HEK293 (cell line): Measurements from ENCODE around the gene ATP6V0A1.

Experiments used
- CTCF ChIA-PET: fragments of 350-600 bp; formaldehyde crosslinking; extraction: SDS; loops from one replicate; lab custom pipeline; 2021; ENCODE audit warnings: antibody characterized with exemption; lab: Yijun Ruan, JAX
- POLR2A ChIA-PET: fragments of 300-600 bp; formaldehyde crosslinking; extraction: SDS; loops from one replicate; lab custom pipeline; 2020; ENCODE audit warnings: antibody characterized with exemption, inconsistent platforms; lab: Yijun Ruan, JAX
- H3K27ac ChIP-seq: fragments of 200-500 bp; sonication (Bioruptor generic); 2 replicates; pipeline ENCODE4 v1.5.1; 2014; ENCODE audit warnings: low read depth, low read length, control low read depth, inconsistent platforms; ENCODE audit errors: extremely low read depth
- H3K36me3 ChIP-seq, 2 experiments: fragments of 200-500 bp in 1 of 2; sonication (Bioruptor generic) in 1 of 2; 1 replicate in 1 of 2; 2 replicates in 1 of 2; pipeline ENCODE4 v1.5.1; 2014 to 2017; ENCODE audit warnings: inconsistent platforms in 2 of 2, low read length in 2 of 2; ENCODE audit not compliant: control insufficient read depth in 2 of 2, insufficient read depth in 1 of 2
- H3K4me1 ChIP-seq: fragments of 200-500 bp; sonication (Bioruptor generic); 2 replicates; pipeline ENCODE4 v1.5.1; 2014; ENCODE audit warnings: mild to moderate bottlenecking, low read length, inconsistent platforms; ENCODE audit not compliant: control insufficient read depth, insufficient read depth
- H3K4me3 ChIP-seq: 2 replicates; pipeline ENCODE4 v1.5.1; 2011; ENCODE audit warnings: low read depth, mild to moderate bottlenecking, control low read depth, low read length, moderate library complexity
- H3K9me3 ChIP-seq: fragments of 200-500 bp; sonication (Bioruptor generic); 2 replicates; pipeline ENCODE4 v1.5.1; 2014; ENCODE audit warnings: low read depth, low read length, inconsistent platforms; ENCODE audit not compliant: control insufficient read depth, insufficient read depth
- KLF1 ChIP-seq: fragments of 450-650 bp; formaldehyde crosslinking; IDR thresholded peaks from 2 replicates; pipeline ENCODE4 v1.5.1; 2016; ENCODE audit warnings: missing biosample characterization, missing genetic modification characterization
- PRDM10 ChIP-seq: fragments of 450-650 bp; formaldehyde crosslinking; IDR thresholded peaks from 2 replicates; pipeline ENCODE4 v1.5.1; 2016; ENCODE audit warnings: missing biosample characterization, missing genetic modification characterization
- RBAK ChIP-seq: fragments of 450-650 bp; formaldehyde crosslinking; IDR thresholded peaks from 2 replicates; pipeline ENCODE4 v1.5.1; 2016; ENCODE audit warnings: missing biosample characterization, missing genetic modification characterization
- SP2 ChIP-seq: fragments of 450-650 bp; formaldehyde crosslinking; IDR thresholded peaks from 2 replicates; pipeline ENCODE4 v1.5.1; 2016; ENCODE audit warnings: missing biosample characterization, missing genetic modification characterization
- ZFP69B ChIP-seq: fragments of 450-650 bp; formaldehyde crosslinking; IDR thresholded peaks from 2 replicates; pipeline ENCODE4 v1.5.1; 2016; ENCODE audit warnings: missing biosample characterization, missing genetic modification characterization
- ZNF335 ChIP-seq: fragments of 450-650 bp; formaldehyde crosslinking; conservative IDR thresholded peaks from 2 replicates; pipeline ENCODE4 v1.5.1; 2016; ENCODE audit warnings: missing biosample characterization, missing genetic modification characterization
- ZNF341 ChIP-seq: fragments of 450-650 bp; formaldehyde crosslinking; IDR thresholded peaks from 2 replicates; pipeline ENCODE4; 2016; ENCODE audit warnings: low read depth, missing biosample characterization, missing genetic modification characterization
- ZNF350 ChIP-seq: fragments of 450-650 bp; formaldehyde crosslinking; IDR thresholded peaks from 2 replicates; pipeline ENCODE4 v1.5.0; 2017; ENCODE audit warnings: missing biosample characterization, mild to moderate bottlenecking, missing genetic modification characterization
- ZNF366 ChIP-seq: fragments of 450-650 bp; formaldehyde crosslinking; conservative IDR thresholded peaks from 2 replicates; pipeline ENCODE4 v1.5.1; 2016; ENCODE audit warnings: missing biosample characterization, missing genetic modification characterization
- ZNF585B ChIP-seq: fragments of 450-650 bp; formaldehyde crosslinking; IDR thresholded peaks from 2 replicates; pipeline ENCODE4 v1.5.1; 2016; ENCODE audit warnings: missing biosample characterization, missing genetic modification characterization
- ZNF600 ChIP-seq: fragments of 450-650 bp; formaldehyde crosslinking; IDR thresholded peaks from 2 replicates; pipeline ENCODE4 v1.5.1; 2016; ENCODE audit warnings: missing biosample characterization, missing genetic modification characterization
- ZNF629 ChIP-seq: fragments of 450-650 bp; formaldehyde crosslinking; IDR thresholded peaks from 2 replicates; pipeline ENCODE4 v1.5.1; 2017; ENCODE audit warnings: missing biosample characterization, missing genetic modification characterization
- ZNF664 ChIP-seq: fragments of 450-650 bp; formaldehyde crosslinking; IDR thresholded peaks from 2 replicates; pipeline ENCODE4 v1.5.1; 2016; ENCODE audit warnings: missing biosample characterization, missing genetic modification characterization
- ZNF707 ChIP-seq: fragments of 450-650 bp; formaldehyde crosslinking; IDR thresholded peaks from 2 replicates; pipeline ENCODE4 v1.5.1; 2016; ENCODE audit warnings: missing biosample characterization, missing genetic modification characterization
- TF ChIP-seq, protein P1 (sequence below): fragments of 450-650 bp; formaldehyde crosslinking; IDR thresholded peaks from 2 replicates; pipeline ENCODE4 v1.5.1; 2017; ENCODE audit warnings: missing biosample characterization, missing genetic modification characterization

Gene ATP6V0A1

DNA sequence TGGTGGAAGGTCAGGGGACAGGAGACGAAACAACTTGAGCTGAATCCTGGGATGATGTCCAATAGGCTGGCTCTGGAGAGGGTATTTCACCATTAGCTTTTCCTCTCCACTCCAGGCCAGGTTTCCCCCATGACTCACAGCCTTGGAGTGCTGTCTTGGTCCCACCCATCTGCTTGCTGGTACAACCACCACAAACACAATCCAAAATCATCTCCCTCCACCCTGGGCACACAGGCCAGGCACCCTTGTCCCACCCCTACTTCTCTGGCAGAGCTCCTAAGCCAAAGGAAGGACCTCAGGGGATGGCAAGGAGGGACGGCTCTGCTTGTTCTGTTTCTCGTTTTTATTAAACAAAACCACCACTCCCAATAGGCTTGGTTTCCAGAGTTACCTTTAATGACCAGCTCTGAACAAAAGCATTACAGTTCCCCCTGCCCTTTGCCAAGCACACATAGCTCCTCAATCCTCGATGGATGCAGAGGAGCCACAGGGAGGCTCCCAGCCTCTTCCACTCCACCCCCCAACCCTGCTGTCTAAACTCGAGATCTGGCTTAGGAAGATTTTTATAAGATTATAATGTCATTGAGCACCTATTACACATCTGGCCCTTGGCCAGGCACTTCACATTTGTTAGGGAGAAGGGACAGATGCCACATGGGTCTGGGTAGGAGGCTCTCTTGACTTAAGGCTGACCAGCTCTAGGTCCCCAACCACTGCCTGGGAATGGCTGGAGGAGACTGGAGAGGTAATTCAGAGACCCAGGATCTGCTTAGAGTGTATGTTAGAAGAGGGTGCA lies 49.0 kb upstream of the ATP6V0A1 start:
- Histone ChIP-seq H3K4me1 (0 out of 2 replicates have a peak, but pooled peaks cover 3% of the 10 kb centered on the region), H3K4me3 (no peak overlapping the region), H3K27ac (no peak overlapping the region), H3K36me3 (peaks cover 0 to 5% of the 10 kb centered on the region in 2 experiments; a peak in 1 of 3 replicates), H3K9me3 (no peaks in the 10 kb centered on the region)
- POLR2A ChIA-PET = interaction anchor here (0.6 to 6.3 kb wide), 5 partner anchors 9 to 183 kb away, joined by 4 to 53 read pairs (median 5); partner anchors contain the start of genes CAVIN1 and STAT3
- CTCF ChIA-PET = interaction anchor here (0.6 to 13.6 kb wide), 9 partner anchors 14 to 1444 kb away, joined by 3 to 378 read pairs (median 4); partner anchors contain the start of gene CAVIN1
- TF ChIP-seq ZNF366 (tag by site-specific recombination) (no peak), ZNF600 (tag by site-specific recombination) (peak; percentile 42; the same call in 1 of the 2 replicates), SP2 (tag by site-specific recombination) (peak; percentile 36), ZNF350 (tag by site-specific recombination) (no peak), ZNF664 (tag by site-specific recombination) (no peak), ZNF341 (tag by site-specific recombination) (peak; percentile 37; the same call in 1 of the 2 replicates), KLF1 (peak; percentile 78), ZNF629 (tag by site-specific recombination) (no peak), PRDM10 (peak; percentile 45; the same call in 1 of the 2 replicates)
- TF ChIP-seq, protein P1, sequence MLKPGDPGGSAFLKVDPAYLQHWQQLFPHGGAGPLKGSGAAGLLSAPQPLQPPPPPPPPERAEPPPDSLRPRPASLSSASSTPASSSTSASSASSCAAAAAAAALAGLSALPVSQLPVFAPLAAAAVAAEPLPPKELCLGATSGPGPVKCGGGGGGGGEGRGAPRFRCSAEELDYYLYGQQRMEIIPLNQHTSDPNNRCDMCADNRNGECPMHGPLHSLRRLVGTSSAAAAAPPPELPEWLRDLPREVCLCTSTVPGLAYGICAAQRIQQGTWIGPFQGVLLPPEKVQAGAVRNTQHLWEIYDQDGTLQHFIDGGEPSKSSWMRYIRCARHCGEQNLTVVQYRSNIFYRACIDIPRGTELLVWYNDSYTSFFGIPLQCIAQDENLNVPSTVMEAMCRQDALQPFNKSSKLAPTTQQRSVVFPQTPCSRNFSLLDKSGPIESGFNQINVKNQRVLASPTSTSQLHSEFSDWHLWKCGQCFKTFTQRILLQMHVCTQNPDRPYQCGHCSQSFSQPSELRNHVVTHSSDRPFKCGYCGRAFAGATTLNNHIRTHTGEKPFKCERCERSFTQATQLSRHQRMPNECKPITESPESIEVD = no peak

- Histone ChIP-seq H3K4me3 (no peak overlapping the region), H3K4me1 (0 out of 2 replicates have a peak, but pooled peaks cover 3% of the 10 kb centered on the region), H3K9me3 (no peaks in the 10 kb centered on the region), H3K36me3 (no peaks in the 10 kb centered on the region), H3K27ac (no peak overlapping the region)
- 0 out of 2 replicates have a peak, but pooled peaks have one; percentile 8 for TF ChIP-seq ZNF341 (tag by site-specific recombination)
- TF ChIP-seq RBAK (tag by site-specific recombination) = no peak
- no peak for TF ChIP-seq ZFP69B (tag by site-specific recombination)
- TF ChIP-seq ZNF335 (tag by site-specific recombination) = no peak
- no peak for TF ChIP-seq ZNF707 (tag by site-specific recombination)
- TF ChIP-seq ZNF585B (tag by site-specific recombination) = no peak
- ChIA-PET POLR2A (interaction anchor here (0.7 to 6.3 kb wide), 3 partner anchors 8 to 13 kb away, joined by 4 to 53 read pairs (median 5); partner anchors contain the start of gene CAVIN1), CTCF (interaction anchor here (0.8 to 13.6 kb wide), 4 partner anchors 13 to 92 kb away, joined by 3 to 378 read pairs (median 4); partner anchors contain the start of genes CAVIN1 and STAT3)
Measured at GRCh38 chr17:42410319-42410685, 48.4 kb upstream of the ATP6V0A1 start.
